NCI-H69 (cell line): ENCODE data around the gene NRDC.

Experiments used
- DNase-seq: peaks from one replicate; lab custom pipeline; 2025; lab: John Stamatoyannopoulos, UW

Gene NRDC

DNA sequence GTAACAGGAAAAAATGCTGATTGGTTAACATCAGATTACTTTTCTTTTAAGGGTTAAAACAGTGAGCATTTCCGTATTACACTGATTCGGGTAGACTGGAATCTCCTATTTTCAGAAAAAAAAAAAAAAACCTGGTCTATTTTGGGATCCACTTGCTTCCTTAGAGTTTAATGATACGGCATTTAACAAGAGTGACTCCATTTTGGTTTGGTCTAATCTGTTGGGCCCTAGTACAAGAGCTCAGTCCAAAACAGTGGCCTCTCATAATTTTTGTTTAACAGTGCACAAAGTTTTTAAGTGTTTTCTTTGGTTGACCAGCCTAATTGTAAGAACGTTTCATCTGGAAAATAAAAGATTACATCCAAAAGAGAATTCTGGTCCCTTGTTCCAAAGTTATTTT is 120.2 kb downstream of the NRDC start:
- no peak for DNase-seq

- no peak for DNase-seq
Observed at GRCh38 chr1:51756290-51756689, 122.2 kb downstream of the NRDC start.

GRCh38 chr1:51755437-51755836 is 123.1 kb downstream of the NRDC start:
- DNase-seq = no peak

DNA sequence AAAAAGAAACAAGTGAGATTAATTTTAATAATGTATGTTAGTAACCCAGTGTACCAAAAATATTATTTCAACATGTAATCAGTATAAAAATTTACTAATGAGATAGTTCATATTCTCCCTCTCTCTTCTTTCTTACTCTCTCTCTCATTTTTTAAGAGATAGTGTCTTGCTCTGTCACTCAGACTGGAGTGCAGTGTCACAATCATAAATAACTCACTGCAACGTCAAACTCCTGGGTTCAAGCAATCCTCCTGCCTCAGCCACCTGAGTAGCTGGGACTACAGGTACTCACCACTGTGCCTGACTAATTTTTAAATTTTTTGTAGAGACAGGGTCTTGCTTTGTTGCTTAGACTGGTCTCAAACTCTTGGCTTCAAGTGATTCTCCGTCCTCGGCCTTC is 123.9 kb downstream of the NRDC start:
- DNase-seq = no peak

- no peak for DNase-seq
Observed at GRCh38 chr1:51753969-51754368, 124.6 kb downstream of the NRDC start.

- no peak for DNase-seq
Observed at GRCh38 chr1:51752073-51752948, 126.2 kb downstream of the NRDC start.

DNA sequence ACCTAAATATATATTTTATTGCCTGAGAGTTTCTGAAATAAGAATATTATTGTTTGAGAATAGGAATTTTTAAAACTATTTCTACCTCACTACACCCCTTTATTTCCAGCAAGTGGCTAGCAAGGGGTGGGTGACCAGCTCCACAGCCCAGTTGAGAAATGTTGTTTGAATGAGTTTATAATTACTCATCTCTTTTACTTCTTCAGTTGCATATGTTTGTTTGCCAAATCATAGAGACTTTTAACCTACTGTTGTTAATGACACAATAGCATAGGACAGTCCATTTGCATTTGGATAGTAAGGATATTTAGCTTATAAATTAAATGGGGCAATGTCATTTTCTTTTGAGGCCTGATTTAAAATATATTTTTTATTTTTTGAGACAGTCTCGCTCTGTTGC is 127.8 kb downstream of the NRDC start:
- no peak for DNase-seq

GRCh38 chr1:51750218-51750617 is 128.3 kb downstream of the NRDC start:
- DNase-seq = no peak

GRCh38 chr1:51749151-51749550 is 129.4 kb downstream of the NRDC start:
- DNase-seq = no peak

DNA sequence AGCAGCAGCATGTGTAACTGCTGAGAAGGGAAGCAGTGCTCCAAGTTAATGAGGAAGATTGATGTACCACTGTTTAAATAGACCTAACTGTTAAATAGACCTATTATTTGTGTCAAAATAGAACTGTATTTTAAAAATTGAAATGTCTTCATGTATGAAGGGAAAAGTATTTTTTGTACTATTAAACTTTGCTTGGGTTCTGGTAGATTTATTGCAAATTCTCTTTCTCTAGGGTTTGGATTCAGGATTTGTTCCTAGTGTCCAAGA is 133.3 kb downstream of the NRDC start:
- DNase-seq = no peak

DNA sequence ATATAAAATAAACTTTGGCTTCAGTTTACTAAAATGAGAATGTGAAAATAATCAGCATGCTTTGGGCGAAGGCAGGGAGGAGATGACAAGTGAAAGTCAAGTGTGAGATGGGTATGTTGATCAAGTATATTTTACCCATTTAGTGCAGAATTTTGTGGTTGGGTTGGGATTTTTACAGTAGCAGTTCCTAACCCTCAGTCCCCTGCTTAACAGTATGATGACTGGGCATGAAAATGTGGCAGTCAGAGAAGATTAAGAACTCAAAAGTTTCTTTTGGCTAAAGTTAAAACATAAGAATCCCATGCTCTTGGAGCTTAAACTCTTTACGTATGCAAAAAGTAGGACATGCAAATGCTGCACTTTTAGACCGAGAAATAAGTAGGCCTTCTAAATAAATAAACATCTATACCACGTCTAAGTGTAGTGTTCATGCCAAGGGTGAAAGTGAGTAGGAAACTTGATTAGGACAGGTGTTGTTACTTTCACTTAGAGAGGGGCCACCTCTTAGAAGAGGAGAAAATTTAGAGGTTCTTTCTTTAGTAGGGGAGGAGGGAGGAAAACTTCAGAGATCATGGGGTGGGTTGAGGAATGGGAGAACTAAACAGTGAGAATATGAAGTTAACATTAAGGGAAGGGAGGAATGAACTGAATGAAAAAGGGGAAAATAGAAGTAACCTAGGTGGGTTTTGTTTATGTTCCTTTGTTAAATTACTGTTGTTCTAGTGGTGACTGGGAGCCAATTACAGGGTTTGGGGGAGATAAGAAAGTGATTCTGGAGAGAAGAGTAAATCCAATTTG is 133.8 kb downstream of the NRDC start:
- no peak for DNase-seq

DNA sequence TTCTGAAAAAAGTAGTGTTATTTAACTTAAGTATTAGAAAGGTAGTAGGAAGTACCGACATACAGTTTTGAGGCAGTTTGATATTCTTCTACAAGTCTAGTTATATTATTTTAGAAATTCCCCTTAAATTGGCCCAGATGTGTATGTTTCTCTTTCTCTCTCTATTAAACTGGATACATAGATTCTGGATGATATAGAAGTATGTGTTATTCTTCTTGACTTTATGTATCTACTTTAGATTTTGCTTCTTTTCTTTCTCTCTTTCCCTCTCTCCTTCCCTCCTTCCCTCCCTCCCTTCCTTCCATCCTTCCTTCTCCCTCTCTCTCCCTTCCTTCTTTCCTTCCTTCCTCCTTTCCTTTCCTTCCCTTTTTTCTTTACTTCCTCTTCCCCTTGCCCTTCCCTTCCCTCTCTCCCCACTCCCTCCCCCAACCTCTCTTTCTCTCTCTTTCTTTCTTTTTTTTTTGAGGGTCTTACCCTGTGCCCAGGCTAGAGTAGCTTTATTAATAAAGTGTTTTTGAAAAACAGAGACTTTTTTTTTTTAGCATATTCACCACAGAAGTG is 137.3 kb downstream of the NRDC start:
- DNase-seq = no peak

DNA sequence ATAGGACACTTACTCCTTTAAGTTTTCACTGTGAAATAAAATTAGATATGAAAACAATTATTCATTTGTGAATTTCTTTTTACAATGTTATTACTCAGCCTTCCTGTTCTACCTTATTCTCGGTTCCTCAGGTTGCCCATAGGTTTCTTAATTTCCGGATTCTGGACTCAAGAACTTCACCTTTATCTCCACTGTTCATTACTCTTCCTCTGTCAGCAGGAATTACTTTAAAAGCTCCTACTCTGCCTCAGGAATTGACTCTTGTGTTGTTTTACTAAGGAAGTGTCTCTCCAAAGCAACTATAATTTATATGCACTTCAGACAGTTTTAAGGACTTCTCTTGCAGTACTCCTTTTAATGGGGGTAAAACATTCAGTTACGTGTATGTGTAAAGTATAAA is 137.9 kb downstream of the NRDC start:
- DNase-seq = no peak
